RKO (cell line): ENCODE results near the gene JAKMIP3.
A peak's percentile ranks its signal among the peaks of the same experiment; 100 is the strongest.

Source experiments
- DNase-seq: peaks from one replicate; pipeline ENCODE4 v3.0.0-alpha.2; 2016; ENCODE audit warnings: low spot score

JAKMIP3 gene

DNA sequence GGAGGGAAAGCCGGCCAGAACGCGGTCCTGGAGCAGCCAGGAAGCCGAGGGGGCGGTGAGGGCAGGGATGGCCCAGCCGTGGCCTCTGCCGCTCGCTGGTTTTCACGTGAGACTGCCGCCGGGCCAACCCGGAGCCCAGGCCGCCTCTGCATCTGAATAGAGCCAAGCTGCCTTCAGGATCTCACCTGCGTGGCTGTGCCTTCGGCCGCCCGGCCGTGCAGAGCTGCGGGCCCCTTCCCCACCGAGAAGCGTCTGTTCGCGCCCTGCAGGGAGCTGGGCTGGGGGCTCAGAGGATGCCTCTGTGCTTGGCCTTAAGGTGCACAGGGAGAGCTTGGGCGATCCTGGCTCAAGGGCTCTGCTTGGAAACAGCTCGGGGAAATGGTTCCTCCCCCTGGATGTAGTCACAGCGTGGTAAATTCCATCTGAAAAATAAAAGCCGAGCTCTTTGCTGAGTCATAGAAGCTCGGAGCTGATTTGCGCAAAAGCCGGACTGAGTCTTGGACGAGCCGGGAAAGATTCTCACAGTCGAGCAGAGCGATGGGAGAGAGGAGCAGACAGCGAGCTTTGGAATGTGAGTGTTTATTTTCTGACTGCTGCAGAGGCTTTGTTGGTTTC, at the start of gene JAKMIP3:
Gene JAKMIP3, plus strand, starts transcription at position 456 of the 615 bp plus-strand sequence. CDS start 38,863 bp downstream, outside the sequence.
- peak; percentile 49 for DNase-seq

DNA sequence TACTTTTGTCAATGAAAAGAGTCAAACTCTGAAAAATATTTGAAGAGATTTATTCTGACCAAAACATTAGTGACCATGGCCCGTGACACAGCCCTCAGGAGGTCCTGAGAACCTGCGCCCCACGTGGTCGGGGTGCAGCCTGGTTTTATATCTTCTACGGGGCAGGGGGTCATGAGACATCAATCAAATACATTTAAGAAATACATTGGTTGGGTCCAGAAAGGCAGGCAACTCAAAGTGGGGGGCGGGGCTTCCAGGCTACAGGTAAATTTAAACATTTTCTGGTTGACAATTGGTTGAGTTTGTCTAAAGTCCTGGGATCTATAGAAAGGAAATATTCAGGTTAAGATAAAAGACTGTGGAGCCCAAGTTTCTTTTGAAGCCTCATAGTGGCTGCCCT, 49.2 kb upstream of the JAKMIP3 start:
- DNase-seq, result no peak

DNA sequence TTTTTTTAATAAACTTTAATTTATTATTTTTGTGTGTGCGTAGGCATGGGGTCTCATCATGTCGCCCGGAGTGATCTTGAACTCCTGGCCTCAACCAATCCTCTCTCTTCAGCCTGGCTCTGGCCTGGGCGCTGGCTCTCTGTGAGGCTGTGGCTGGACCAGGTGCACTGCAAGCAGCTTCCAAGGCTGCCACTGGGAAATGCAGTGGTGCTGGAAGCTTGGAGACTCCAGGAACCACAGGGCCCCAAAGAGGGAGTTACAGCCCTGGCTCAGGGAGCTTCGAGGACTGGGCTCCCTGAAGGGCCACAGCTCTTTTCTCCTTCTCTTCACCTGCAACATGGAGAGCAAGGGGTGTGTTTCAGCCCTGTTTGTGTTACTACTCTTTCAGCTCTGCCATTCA, 47.3 kb upstream of the JAKMIP3 start:
- DNase-seq, result no peak

DNA sequence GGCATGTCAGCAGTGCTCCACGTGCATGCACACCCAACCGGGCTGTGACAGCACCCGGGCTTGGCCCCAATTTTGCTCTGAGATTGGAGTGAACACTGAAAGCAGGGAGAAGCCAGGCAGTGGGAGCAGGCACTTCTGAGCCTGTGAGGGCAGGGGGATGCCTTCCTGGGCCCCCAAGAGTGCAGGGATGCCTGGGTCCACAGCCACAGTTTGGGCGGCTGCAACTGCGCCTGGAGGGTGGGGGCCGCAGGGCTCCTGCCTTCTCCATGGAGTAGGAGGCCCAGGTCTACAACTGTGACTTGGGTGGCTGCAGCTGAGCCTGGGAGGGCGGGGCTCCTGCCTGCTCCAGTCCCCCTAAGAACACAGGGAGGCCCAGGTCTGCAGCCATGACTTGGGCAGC, 46.4 kb upstream of the JAKMIP3 start:
- no peak for DNase-seq

DNA sequence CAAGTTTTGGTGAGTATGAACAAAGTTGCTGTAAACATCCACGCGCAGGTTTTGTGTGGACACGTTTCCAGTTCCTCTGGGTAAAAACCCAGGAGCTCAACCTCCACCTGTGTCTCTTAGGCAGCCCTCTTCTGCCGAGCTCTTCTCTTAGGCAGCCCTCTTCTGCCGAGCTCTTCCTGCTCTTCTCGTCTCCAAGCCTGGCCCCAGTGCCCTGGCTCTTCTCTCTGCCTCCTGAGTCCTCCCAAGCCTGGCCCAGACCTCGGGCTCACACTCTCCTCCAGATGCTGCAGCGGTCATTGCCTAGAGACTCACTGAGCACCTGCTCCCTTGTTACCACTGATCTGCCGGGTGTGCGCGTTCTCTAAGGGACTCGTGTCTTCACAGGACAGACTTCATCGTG, 45.3 kb upstream of the JAKMIP3 start:
- DNase-seq, result peak; percentile 2

DNA sequence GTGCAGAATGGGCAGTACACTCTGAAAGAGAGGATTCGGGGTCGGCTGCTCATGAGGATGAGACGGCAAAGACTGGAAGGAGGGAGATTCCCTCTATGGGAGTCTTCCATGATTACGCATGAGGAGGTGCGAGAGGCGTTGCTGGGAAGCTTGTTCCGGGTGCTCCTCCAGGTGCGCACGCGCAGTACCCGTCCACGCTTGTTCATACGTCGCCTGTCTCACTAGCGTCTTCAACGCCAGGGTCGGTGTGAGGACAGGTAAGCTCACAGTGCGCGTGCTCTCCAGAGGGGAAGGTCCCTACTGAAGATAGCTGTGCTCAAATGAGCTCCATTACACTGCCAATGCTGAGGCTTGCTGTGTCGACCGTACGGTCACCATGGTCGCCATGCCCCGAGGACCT, 44.7 kb upstream of the JAKMIP3 start:
- no peak for DNase-seq

DNA sequence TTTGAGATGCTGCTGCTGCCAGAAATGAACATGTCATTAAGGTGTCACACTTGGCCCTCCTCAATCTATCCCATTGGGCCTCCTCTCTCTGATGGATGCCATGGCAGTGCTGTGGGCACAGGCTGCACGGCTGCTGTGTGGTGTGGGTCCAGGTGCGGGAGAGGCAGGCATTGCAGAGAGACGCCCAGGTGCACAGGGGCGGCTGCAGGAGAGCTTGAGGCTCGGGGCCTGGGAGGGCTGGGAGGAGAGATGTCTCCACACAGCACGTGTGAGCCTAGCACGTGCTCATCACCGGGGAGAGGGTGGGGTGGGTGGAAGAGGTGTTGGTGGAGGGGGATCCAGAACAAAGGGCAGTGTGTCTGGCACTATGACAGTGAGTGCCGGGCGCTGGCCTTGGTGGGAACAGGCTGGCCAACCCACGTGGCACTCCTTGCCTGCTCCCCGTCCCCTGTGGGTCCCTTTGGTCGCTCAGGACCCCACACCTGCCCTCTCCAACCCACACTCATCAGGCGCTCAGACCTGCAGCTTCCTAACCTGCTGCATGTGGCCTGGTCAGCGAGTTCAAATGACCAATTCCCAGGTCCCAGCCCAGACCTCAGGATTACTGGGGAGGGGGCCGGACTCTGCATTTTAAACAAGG, 44.1 kb upstream of the JAKMIP3 start:
- no peak for DNase-seq

DNA sequence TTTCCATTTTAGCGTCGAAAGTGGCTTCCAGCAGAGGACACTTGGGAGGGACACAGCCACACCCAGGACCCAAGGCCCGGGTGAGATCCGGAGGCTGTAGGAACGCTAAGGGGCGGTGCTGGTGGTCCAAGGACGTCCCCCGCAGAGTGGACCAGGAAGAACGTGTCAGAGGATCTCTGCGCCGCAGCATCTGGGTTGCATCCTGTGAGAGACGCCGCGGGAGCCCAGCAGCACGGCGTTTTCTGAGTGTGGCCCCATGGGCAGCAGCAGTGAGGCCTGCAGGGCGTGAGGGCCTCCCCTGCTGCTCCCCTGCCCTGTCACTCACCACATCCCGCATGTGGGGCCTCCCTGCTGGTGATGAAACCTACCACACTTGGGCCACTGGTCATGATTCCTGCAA, 43.5 kb upstream of the JAKMIP3 start:
- no peak for DNase-seq

DNA sequence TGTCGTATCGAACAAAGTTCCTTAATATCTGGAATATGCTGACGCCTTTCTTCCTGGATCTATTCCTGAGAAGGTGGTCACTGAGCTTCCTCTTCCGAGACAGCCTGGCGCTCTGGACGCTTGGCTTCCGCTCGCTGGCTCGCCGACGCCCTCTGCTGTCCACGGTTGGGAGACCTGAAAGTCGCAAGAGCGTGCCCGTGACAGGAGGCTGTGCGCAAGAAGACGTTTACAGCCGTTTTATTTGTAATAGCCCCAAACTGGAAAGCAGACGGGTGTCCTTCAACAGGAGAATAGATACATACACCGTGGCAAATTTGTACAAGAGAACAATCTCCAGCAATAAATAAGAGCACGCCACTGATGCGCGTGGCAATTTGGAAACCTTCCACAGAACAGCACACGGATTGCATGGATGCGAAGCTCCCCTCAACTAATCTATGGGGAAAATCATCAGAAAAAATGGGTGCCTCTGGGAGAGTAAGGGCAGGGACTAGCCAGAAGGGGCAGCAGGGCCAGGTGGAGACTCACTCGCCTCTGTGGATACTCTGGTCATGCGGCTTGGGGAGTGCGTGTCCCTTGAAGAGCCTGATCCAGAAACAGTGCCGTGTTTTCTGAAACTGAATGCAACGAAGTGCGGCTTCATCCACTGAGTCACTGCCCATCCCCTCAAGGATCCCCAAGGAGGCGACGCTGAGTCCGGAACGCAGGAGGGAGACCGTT, 42.5 kb upstream of the JAKMIP3 start:
- no peak for DNase-seq

DNA sequence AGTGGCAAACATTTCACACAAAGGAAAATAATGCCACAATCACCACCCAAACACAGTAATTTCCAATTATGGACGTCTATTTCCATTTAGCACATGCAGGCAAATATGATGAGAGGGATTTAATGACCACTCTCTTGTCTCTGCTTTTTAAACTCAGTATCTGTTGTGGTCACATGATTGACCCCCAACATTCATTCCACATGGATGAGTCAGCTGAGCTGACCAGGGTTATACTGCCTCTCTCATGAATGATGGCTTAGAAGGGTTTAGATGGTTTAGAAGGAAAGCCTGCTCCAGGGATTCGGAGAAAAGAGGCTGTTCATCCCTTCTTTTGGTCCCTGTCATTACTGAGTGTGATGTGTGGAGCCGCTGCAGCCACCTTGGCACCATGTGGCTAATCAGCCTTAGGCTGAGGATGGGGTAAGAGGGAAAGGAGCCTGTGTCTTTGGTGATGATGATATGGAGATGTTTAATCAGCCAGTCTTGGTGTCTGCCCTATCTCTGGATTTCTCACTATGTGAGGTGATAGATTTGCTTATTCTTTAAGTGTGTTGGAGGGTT, 38.2 kb upstream of the JAKMIP3 start:
- peak; percentile 27 for DNase-seq

DNA sequence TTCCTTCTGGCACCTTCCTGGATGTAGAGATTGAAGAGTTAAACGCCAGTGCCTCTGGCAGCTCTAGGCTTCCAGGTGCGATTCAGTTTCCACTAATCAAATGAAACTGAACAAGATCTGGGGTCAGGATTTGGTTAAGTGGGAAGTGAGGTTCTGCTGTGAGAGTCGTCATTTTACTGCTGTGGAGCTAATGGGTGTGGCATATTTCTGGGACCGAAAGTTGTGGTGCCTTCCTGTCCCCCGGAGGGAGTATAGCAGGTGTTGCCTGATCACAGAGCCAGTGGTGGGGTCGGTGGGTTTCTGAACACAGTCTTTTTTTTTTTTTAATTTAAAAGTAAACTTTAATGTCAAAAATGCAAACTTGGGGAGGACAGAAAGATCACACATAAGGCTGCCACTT, 37.0 kb upstream of the JAKMIP3 start:
- DNase-seq, result no peak

DNA sequence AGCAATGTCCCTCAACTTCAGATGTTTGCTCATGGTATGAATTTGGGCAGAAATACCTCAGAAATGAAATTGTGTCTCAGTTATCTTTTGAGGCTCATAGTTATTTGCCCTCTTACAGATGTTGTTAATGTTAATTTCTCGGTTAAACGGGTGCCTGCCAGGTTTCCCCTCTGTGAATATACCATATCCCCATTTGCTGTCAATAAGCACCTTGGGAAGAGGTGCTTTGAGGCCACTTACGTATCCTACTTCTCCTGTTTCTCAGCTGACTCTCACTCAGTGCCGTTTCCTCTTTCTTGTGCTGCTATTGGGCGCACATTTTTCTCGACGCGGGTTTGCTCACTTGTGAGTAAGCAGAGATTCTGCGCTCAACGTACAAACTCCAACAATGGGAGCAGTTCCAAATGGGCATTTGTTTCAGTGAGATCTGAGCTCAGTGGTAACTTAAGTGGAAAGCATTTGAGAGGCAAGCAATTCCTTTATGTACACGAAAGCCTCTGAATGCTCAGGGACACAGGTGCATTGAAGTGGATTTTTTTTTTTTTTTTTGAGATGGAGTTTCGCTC, 34.8 kb upstream of the JAKMIP3 start:
- DNase-seq, result no peak

DNA sequence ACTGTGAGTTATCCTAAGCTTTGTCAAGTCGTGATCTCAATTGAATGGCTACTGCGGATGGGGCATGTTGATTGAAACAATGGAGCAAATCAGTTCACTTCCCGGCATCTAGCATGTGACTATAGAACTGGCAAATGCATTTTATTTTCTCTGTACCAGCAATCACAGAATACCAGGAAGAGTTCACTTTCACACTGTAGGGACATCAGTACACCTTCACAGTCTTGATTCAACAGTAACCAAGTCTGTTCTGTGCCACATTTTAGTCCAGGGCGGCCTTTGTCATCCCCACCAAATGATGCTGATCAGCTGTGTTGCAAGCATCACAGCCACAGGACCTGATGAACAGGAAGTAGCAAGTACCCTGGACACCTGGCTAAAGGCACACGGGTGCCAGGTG, 32.1 kb upstream of the JAKMIP3 start:
- no peak for DNase-seq

DNA sequence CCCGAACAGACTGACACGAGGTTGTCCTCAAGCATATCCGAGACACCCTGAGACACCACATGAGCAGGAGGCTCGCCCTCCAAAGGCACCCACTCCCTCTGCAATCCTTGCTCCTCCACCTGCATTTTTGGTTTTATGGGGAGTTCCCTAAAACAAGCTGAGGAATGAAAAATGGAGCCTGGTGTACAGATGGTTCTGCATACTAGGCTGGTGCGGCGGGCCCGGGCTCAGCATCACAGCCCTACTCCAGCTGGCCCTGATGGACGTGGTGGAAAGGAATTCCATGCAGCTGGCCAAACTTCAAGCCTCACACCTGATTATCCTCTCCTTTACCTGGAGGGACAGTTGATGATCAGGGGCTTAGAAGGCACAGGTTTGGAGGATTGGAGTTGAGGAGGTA, 30.3 kb upstream of the JAKMIP3 start:
- no peak for DNase-seq

DNA sequence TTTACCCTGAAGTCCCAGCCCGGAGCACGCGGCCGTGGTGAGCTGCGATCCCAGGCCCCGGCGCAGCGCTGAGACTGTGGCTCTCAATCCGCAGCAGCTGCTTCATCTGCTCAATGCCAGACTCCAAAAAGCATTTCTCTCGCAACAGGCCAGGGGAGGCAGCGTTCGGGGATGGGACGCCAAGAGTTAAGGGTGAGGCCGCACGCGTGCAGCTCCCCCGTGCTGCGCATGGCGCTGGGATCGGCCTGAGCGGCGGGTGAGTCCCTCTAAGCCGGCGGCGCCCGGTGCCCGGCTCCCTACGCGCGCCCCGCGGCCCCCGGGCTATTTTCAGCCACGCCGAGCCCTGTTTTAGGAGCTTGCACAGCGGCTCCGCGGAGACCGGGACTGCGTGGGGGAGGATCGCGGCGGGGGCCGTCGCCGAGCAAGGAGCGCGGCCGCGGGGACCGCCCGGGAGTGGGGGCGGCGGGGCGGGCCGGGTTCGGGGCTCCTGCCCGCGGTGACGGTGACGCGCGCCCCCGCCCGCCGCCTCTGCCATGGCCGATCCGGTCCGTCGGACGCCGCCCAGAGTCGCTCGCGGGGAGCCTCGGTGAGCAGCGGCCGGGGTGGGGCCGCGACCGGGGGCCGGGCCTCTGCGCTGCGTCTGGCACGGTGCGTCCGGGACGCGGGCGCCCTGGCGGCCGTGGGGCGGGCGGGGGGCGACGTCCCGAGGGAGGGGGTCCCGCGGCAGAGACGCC, 29.4 kb upstream of the JAKMIP3 start:
- no peak for DNase-seq

DNA sequence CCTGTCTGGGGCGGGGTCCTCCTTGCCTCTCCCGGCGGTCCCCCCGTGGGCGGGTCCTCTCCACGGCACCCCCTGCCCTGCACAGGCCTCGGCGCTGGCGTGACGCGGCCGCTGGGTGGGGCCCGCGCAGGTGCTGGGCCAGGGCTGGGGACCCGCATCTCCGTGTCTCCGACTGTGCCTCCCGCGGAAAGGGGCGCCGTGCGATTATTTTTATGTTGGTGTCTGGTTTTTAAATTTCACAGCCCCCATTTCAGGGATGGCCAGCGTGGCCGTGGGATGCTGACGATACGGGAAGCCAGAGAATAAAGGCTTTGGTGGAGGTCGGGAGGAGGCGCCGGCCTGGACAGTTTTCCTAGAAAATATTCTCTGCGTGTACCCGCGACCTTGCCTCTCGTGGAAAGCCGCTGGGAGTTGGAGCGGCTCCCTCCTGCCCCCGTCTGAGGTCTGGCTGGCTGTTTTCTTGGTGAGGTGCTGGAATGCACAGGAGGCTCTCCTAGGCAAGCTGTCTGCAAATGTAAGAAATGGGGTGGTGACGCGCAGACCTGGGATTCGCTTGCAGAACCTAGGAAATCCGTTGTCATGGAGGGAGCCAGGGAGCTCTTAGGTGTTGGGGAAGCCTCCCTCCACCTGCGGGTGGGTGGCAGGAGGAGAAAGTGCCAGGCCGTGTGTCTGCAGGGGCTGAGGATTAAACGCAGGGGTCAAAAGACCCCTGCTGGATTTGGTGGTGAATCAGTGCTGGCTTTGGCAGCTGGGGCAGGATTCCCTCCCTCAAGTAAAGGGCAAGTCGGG, 28.7 kb upstream of the JAKMIP3 start:
- DNase-seq, result no peak

DNA sequence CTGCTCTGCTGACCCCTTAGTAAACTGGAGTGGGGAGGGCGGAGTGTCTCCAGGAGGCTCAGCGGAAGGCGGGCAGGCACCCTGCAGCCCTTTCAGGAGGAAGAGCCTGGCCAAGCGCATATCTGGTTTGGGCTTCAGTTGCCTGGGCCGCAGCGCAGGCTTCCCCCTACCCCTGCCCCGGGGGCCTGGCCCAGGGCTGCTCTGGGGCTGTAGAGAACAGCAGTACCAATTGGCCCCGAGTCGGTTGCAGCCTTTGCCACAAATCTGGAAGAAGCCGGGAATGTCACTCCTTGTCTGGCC, 28.1 kb upstream of the JAKMIP3 start:
- no peak for DNase-seq

DNA sequence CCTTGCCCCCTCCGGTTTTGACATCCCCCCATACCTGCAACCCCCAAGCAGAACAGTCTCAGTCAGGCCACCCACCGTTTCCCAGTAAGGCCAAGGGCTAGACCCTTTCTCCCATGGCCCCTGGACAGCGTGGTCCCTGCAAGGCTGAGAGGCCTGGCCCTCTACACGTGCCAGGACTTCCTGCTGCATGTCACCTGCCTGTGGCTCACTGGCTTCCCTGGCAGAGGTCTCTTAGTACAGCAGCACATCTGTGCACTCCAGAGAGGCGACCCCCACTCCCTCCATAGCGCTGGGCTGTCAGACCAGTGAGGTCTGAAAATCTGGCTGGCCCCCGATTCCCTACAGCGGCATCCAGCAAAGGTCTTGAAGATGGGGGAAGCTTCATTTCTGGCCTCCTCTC, 26.4 kb upstream of the JAKMIP3 start:
- DNase-seq, result no peak

DNA sequence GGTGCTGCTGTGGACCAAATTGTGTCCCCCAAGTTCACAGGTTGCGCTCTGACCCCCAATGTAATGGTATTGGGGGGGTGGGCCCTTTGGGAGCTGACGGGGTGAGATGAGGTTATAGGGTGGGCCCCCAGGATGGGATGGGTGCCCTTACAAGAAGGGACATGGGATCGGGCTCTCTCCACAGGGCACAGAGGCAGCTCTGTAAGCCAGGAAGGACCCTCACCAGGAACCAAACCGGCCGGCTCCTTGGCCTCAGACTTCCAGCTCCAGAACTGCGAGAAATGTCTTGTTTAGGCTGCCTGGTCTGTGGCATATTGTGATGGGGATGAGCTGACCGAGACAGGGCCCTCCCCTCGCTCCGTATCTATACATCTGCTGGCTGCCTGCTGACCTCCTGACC, 25.7 kb upstream of the JAKMIP3 start:
- no peak for DNase-seq

DNA sequence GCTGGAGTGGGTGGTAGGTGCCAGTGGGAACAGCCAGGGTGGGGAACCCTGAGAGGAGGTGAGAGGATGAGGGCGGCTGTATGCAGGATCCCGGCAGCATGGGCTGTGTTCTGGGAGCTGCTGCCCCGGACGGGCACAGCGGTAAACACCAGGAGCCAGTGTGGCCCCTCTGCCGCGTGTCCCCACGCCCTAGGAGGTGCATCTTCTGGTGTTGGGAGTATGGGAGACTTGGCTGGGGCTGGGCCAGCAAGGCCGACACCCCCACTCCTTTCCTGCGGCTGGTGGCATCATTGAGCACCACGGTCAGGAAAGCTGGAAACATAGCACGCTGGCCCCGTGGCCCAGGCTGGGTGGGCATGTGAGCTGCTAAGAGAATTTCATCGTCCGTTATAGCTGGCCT, 24.4 kb upstream of the JAKMIP3 start:
- no peak for DNase-seq

DNA sequence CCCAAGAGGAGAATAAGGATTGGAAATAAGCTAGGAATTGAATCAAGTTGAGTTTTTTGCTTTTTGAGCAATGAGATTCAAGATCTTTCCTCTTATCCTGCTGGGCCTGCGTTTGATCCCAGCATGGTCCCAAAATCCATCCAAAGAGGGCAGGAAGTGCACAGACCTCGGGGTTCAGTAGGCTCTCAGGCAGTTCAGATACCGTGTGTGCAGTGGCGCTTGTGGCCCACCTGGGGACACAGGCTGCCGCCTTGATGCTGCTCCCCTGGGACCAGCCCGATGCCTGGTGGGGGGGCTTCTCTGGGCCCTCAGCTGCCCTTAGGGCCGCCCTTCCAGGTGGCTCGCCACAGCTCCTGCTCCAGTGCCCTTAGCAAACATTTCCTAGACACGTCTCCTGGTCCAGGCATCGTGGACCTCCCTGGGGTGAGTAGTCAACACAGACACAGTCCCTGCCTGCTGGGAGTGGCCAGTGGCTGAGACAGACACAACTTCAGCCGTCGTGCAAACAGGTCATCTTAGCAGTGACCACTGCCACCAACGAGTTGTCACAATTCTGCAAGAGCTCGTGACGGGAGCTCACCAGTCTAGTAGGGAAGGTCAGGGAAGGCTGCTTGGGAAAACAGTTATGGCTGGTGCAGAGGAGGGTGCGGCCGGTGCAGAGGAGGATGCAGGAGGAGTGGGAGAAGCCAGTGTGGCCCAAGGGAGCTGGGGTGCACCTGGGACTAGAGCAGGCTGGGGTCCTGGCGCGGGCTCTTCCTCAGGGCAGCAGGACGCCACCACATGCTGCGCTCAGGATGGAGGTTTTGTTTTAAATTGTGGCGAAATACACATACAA, 21.7 kb upstream of the JAKMIP3 start:
- no peak for DNase-seq
